GM12875 (cell line): Measurements from ENCODE around the gene EPHB6.

Experiments
- H3K4me3 ChIP-seq: one replicate; pipeline ENCODE4 v1.5.1; 2011; ENCODE audit warnings: low read depth, low read length, control low read depth
- TF ChIP-seq, protein P1 (sequence below): IDR thresholded peaks from 2 replicates; pipeline ENCODE4 v1.5.1; 2011; ENCODE audit warnings: low read depth, mild to moderate bottlenecking, control low read depth, inconsistent platforms, low read length, moderate library complexity, borderline replicate concordance; ENCODE audit not compliant: insufficient read depth

The EPHB6 gene

DNA sequence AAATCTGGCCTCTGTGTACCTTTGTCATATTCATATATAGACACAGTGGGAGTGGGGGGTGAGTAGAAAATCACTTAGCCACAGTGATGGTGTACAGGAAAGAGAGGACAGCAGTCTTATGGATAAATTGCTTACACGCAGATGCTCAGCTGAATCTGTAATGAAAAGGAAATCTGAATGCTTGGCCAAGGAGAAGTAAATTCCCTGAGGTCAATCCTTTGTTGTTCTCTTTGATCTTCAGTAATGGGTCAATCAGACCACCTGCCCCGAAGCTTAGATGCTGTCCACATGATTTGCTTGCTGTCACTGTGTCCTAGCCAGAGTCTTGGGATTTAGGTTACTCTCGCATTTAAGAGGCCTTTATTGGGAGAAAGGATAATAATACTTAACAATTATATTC, 18.4 kb upstream of the EPHB6 start:
- TF ChIP-seq, protein P1, sequence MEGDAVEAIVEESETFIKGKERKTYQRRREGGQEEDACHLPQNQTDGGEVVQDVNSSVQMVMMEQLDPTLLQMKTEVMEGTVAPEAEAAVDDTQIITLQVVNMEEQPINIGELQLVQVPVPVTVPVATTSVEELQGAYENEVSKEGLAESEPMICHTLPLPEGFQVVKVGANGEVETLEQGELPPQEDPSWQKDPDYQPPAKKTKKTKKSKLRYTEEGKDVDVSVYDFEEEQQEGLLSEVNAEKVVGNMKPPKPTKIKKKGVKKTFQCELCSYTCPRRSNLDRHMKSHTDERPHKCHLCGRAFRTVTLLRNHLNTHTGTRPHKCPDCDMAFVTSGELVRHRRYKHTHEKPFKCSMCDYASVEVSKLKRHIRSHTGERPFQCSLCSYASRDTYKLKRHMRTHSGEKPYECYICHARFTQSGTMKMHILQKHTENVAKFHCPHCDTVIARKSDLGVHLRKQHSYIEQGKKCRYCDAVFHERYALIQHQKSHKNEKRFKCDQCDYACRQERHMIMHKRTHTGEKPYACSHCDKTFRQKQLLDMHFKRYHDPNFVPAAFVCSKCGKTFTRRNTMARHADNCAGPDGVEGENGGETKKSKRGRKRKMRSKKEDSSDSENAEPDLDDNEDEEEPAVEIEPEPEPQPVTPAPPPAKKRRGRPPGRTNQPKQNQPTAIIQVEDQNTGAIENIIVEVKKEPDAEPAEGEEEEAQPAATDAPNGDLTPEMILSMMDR, result no peak
- H3K4me3 ChIP-seq, result no peak overlapping the region

DNA sequence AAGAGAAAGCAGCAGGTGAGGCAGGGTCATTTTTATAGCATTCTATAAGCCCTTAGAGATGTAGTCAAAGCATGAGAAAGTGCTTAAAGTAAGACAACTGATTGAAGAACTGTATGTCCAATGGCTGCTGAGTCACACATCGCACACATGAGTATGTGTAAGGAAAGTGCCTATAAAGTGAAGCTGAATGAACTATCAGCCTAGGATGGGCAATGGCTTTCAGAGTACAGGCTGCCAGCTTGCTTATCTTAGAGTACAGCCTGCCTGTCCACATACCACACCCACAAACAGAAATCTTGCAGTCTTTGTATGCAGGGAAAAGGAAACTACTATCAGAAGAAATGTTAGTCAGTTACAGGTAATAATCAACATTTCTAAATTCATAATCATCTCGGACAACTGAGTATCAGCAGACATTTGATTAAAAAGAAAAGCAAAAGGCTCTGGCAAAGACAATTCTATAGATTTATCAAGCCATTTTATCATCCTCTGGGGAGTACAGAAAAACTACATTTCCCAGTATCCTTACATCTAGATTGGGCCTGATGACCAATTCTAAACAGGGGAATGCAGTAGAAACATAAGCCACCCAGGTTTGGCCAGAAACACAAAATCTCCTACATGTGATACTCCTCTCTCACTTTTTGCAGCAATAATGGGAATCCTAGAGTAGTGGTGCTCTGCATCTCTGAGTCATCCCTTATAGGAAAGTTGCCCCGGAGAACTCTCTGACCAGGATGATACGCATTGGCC, 16.2 kb upstream of the EPHB6 start:
- no peak overlapping the region for H3K4me3 ChIP-seq
- TF ChIP-seq, protein P1, result no peak

DNA sequence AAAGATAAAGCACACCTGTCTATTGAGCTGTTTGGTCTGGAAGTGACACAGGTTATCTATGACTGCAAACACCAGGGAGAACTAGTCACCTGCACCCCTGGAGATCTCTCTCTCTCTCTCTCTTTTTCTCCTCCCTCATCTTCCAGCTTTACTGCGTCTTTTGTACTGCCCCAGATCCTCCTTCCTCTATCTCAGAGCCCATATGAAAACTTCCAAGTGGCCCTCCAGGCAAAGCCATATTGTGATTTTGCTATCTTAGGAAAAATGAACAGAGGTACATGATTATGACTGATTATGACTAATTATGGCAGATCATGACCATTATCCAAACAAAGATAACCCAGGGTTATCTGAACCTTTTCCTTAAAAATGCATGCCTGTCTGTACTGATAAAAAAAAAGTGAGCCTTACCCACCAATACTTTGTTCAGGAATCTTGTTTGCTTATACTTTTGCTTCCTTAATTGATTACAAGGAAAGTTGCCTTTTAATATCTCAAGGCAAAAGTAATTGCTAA, 12.6 kb upstream of the EPHB6 start:
- TF ChIP-seq, protein P1, result no peak
- no peak overlapping the region for H3K4me3 ChIP-seq

DNA sequence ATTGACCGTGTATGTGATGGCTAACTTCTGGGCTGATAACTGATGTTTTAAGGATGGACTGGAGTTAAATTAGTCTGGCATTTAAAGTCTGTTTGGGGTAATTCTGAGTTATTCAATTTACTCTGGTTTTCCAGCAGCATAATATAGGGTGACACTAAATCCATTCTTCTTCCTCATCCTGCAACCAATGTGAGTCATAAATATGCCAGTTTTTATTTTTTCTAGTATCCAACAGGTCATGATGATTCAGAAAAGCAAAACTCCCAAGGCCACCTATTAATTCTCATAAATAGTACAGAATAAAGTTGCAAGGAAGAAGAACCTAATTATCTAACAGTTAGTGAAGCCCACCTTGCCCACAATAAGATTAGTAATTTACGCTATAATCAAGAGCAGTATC, 7.5 kb upstream of the EPHB6 start:
- H3K4me3 ChIP-seq, result no peak overlapping the region
- TF ChIP-seq, protein P1, result no peak

DNA sequence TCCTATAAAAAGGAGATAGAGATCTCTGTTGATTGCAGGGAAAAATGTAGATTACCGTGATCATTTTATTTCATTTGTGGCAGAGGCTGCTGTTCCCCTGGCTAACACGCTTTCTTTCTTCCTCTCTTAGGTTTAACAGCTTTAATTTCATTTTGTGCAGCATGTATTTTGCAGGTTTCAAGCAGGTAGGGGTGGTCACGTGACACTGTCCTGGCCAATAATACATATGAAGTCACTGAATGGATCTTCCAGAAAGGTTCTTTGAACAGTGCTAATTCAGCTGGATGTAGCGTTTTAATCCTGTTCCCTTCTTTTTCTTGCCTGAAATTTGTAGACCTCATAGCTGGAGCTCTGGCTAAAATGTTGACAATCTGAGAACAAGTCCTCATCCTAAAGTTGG, 3.6 kb upstream of the EPHB6 start:
- TF ChIP-seq, protein P1, result no peak

DNA sequence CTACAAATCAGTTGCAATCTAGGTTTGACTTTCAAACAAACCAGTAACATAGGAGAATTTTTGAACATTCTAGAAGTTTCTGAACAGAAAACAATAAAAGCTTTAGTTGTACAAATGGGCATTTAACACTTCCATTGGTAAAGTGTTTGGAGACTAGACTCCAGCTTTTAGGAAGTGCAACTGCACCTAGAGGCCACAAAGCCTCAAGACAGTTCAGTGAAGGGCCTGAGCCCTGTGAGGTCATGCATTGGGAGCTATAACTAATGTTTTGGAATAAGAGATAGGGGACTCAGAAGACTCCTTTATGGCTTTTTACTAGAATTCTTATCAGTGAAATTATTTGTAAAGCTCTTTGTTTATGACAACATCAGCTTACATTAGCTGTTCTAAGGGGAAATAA, 3.0 kb upstream of the EPHB6 start:
- no peak overlapping the region for H3K4me3 ChIP-seq
- TF ChIP-seq, protein P1, result no peak

More for the DNA sequence above, 3.6 kb upstream of the EPHB6 start:
- no peak overlapping the region for H3K4me3 ChIP-seq

DNA sequence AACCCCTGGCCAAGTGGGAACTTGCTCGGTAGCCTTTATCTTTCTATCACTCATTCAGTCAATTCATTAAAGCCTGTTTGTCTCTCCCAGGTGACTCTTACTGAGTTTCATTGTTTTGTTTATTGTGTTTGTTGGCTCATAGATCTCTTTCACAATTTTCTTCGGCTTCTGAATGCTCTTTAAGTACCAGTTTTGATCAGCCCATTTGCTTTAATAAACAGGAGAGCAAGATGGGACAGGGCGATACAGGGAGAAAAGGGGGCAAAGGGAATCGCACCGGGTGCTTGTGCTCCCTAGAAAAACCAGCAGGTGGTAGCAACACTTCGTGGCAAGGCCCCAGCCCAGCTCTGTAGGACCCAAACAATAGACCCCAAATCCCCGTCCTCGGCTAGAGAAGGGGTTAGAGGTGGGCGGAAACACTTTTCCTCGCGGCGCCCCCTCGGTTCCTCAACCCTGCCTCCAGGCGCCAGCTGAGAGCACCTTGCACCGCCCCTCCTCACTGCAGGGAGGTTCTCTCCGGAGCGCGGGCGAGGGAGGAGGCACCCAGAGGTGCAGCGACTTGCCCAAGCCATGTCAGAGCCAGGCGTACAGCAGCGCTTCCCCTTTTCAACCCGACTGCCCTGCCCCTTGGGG, 1.0 kb upstream of the EPHB6 start:
- peak overlapping the region; percentile 75 for H3K4me3 ChIP-seq
- TF ChIP-seq, protein P1, result peak; percentile 83
